PC-9 (cell line): Measurements from ENCODE around the gene BBIP1.

Experiments used
- CTCF ChIP-seq: fragments of 200-600 bp; sonication (generic); conservative IDR thresholded peaks from 2 replicates; pipeline ENCODE4 v1.6.1; 2017; ENCODE audit warnings: mixed run types, antibody characterized with exemption, mild to moderate bottlenecking, moderate library complexity
- EZH2 ChIP-seq: fragments of 200-600 bp; sonication (generic); IDR thresholded peaks from 2 replicates; pipeline ENCODE4 v1.8.0; 2017; ENCODE audit warnings: antibody characterized with exemption, low read depth

DNA sequence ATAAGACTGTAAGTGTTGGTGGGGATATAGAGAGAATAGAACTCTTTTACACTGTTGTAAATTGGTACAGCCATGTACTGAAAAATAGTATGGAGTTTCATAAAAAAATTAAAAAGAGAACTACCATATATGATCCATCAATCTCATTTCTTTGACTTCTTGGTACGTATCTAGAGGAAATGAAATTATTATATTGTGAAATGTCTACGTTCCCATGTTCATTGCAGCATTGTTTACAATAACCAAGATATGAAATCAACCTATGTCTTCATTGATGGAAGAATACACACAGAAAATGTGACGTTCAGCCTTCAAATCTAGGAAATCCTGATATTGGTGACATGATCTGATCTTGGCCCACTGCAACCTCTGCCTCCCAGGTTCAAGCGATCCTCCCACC lies 32.4 kb upstream of the BBIP1 start:
- no peak for TF ChIP-seq CTCF
- no peak for TF ChIP-seq EZH2
